ENCODE data around the gene ZNF70. TPM values are rescaled to one million over a fixed set of nuclear protein-coding genes. Genes with fewer than 3 reads are reported as not detected.

ZNF70 gene
- total and polyA plus RNA-seq, 2 of the 13 experiments (the other 11 are each of a cell fraction or from before 2014, with no cell fraction given): 0.62 to 3.6 TPM

DNA sequence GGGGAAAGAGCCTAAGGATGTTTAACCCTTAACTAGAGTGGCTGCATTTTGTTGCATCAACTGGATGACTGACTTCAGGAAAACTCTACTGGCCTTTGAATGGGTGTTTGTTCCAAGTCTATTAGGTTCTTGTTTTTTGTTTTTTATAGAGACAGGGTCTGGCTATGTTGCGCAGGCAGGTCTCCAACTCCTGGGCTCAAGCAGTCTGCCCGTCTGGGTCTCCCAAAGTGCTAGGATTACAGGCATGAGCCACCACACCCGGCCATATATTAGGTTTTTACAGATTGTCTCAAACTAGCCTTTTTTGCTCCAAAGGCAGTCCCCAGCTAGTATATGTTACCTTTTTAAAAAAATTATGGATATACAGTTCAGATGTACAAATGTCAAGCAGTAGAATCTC lies 37.0 kb upstream of the ZNF70 start:
- Histone ChIP-seq H3K4me3 (replicated peaks in 1 of 3; ENCODE audit: insufficient read depth in 1 of 3, low read depth in 2 of 3, low read length in 3 of 3) (peak overlapping the region; percentile 84 to 92 (median 90)), H3K27ac (ENCODE audit: extremely low read length, insufficient read depth, low read length) (peak overlapping the region; percentile 99), H3K36me3 (replicated peaks in 1 of 2; ENCODE audit: control insufficient read depth in 1 of 2, insufficient read depth in 2 of 2, low read length in 2 of 2) (peaks cover 11 to 16% of the 10 kb centered on the region in 2 experiments), H3K9ac (ENCODE audit: insufficient read depth, low read depth, low read length) (peak overlapping the region; percentile 99), H2AFZ (ENCODE audit: low read length) (no peak overlapping the region), H4K20me1 (ENCODE audit: insufficient read depth, low read length) (peaks cover 23% of the 10 kb centered on the region), H3K27me3 (ENCODE audit: control insufficient read depth in 1 of 2, insufficient read depth in 2 of 2, low read length in 2 of 2) (no peaks in the 10 kb centered on the region), H3K9me3 (ENCODE audit: low read length) (no peaks in the 10 kb centered on the region), H3K4me1 (ENCODE audit: insufficient read depth, low read length) (peaks cover 62% of the 10 kb centered on the region), H3K4me2 (ENCODE audit: low read depth, low read length) (peak overlapping the region; percentile 99), H3K79me2 (ENCODE audit: insufficient read depth, low read length) (peaks cover 51% of the 10 kb centered on the region)
- in situ Hi-C loops (cut with HindIII; ENCODE audit: extremely low pct_ligation_motif_present, low pct_unique_long_range_greater_than_20kb): no loop called here
- DNase-seq (ENCODE audit: low spot score): no peak
- no peak for FAIRE-seq
- ChIA-PET CTCF (ENCODE audit: low intra/inter-chr PET ratio, low total read pairs) (no interaction called here), POLR2A (interaction anchor here (0.6 to 7.1 kb wide), 4 partner anchors 12 to 29 kb away, joined by 4 to 201 read pairs (median 50); partner anchors contain the start of genes CHCHD10 and MMP11)
- 63% methylated on average over 3 of the region's 3 CpGs for WGBS (ENCODE audit: low lambda C conversion rate)
- intact Hi-C loops (cut with micrococcal nuclease; ENCODE audit: unreplicated experiment): loop anchor here (5.0 kb wide), 1 partner anchor 69 kb away; the partner anchor contains the start of gene SLC2A11
- no peak for ATAC-seq
- TSS peak; percentile 63 for BruUV-seq (replicated peaks)
- 0 out of 2 replicates have a peak, but pooled peaks have one; percentile 73 for TF ChIP-seq ZNF33A (CRISPR knock-in tag; IDR thresholded peaks at IDR 0.05; ENCODE audit: borderline replicate concordance)
- TF ChIP-seq NFE2L1 (CRISPR knock-in tag; IDR thresholded peaks at IDR 0.05; ENCODE audit: borderline replicate concordance): no peak
- no peak for TF ChIP-seq ZMAT5 (CRISPR knock-in tag; IDR thresholded peaks at IDR 0.05; ENCODE audit: borderline replicate concordance, low read depth)
- no peak for TF ChIP-seq ZNF446 (CRISPR knock-in tag; IDR thresholded peaks at IDR 0.05)
- peak; percentile 50; the same call in 1 of the 2 replicates for TF ChIP-seq ZNF652 (CRISPR knock-in tag; IDR thresholded peaks at IDR 0.05; ENCODE audit: borderline replicate concordance, low read depth)
- TF ChIP-seq AHDC1 (CRISPR knock-in tag; IDR thresholded peaks at IDR 0.05; ENCODE audit: borderline replicate concordance): 0 out of 2 replicates have a peak, but pooled peaks have one; percentile 23
- TF ChIP-seq ZNF33B (CRISPR knock-in tag; IDR thresholded peaks at IDR 0.05): no peak
- no peak for TF ChIP-seq SKIL (CRISPR knock-in tag; IDR thresholded peaks at IDR 0.05; ENCODE audit: borderline replicate concordance)
- TF ChIP-seq, protein P1, sequence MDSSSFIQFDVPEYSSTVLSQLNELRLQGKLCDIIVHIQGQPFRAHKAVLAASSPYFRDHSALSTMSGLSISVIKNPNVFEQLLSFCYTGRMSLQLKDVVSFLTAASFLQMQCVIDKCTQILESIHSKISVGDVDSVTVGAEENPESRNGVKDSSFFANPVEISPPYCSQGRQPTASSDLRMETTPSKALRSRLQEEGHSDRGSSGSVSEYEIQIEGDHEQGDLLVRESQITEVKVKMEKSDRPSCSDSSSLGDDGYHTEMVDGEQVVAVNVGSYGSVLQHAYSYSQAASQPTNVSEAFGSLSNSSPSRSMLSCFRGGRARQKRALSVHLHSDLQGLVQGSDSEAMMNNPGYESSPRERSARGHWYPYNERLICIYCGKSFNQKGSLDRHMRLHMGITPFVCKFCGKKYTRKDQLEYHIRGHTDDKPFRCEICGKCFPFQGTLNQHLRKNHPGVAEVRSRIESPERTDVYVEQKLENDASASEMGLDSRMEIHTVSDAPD (CRISPR knock-in tag; IDR thresholded peaks at IDR 0.05): no peak
- no peak for TF ChIP-seq ZNF160 (CRISPR knock-in tag; IDR thresholded peaks at IDR 0.05)
